CD4-positive, alpha-beta T cell treated with Interleukin-4 for 1 hour (primary cell): ENCODE data around the gene WDR36.

ENCODE experiments used
- DNase-seq, 2 donors: peaks; one replicate each; pipeline ENCODE4 v3.0.0-alpha.2; 2020 to 2022

The WDR36 gene

GRCh38 chr5:111106320-111106948, 14.3 kb downstream of the WDR36 start:
- no peak for DNase-seq

- DNase-seq = no peak
Measured at GRCh38 chr5:111107371-111107770, 15.2 kb downstream of the WDR36 start.

- no peak for DNase-seq
Measured at GRCh38 chr5:111111956-111112355, 19.8 kb downstream of the WDR36 start.

GRCh38 chr5:111113678-111114077, 21.5 kb downstream of the WDR36 start:
- no peak for DNase-seq

- DNase-seq = no peak
Measured at GRCh38 chr5:111115229-111115628, 23.1 kb downstream of the WDR36 start.

- DNase-seq = no peak
Measured at GRCh38 chr5:111116550-111116949, 24.4 kb downstream of the WDR36 start.

GRCh38 chr5:111117136-111117535, 25.0 kb downstream of the WDR36 start:
- no peak for DNase-seq

GRCh38 chr5:111119221-111119620, 27.1 kb downstream of the WDR36 start:
- DNase-seq = no peak

GRCh38 chr5:111119856-111120255, 27.7 kb downstream of the WDR36 start:
- DNase-seq = no peak

GRCh38 chr5:111120911-111121310, 28.8 kb downstream of the WDR36 start:
- no peak for DNase-seq

- DNase-seq = no peak
Measured at GRCh38 chr5:111121926-111122325, 29.8 kb downstream of the WDR36 start.

GRCh38 chr5:111122398-111122797, 30.2 kb downstream of the WDR36 start:
- no peak for DNase-seq

- no peak for DNase-seq
Measured at GRCh38 chr5:111124793-111125192, 32.6 kb downstream of the WDR36 start.

GRCh38 chr5:111126896-111127295, 34.7 kb downstream of the WDR36 start:
- DNase-seq = no peak

- no peak for DNase-seq
Measured at GRCh38 chr5:111127453-111128195, 35.5 kb downstream of the WDR36 start.

GRCh38 chr5:111129938-111130337, 37.8 kb downstream of the WDR36 start:
- no peak for DNase-seq

GRCh38 chr5:111131356-111131755, 39.2 kb downstream of the WDR36 start:
- DNase-seq = no peak

GRCh38 chr5:111132076-111132475, 39.9 kb downstream of the WDR36 start:
- no peak for DNase-seq

GRCh38 chr5:111132731-111133435, 40.7 kb downstream of the WDR36 start:
- DNase-seq = no peak

GRCh38 chr5:111133436-111133751, 41.2 kb downstream of the WDR36 start:
- DNase-seq = no peak

GRCh38 chr5:111134087-111134486, 41.9 kb downstream of the WDR36 start:
- DNase-seq = no peak

GRCh38 chr5:111134864-111135263, 42.7 kb downstream of the WDR36 start:
- no peak for DNase-seq

GRCh38 chr5:111135363-111135762, 43.2 kb downstream of the WDR36 start:
- no peak for DNase-seq

GRCh38 chr5:111135946-111136345, 43.8 kb downstream of the WDR36 start:
- DNase-seq = no peak
